NCI-H1694 (cell line): ENCODE data around the gene NPAS3.
A peak's percentile ranks its signal among the peaks of the same experiment; 100 is the strongest.

Experiments
- DNase-seq: peaks from one replicate; lab custom pipeline; 2025; lab: John Stamatoyannopoulos, UW

Gene NPAS3

GRCh38 chr14:33714527-33715226, 776.0 kb downstream of the NPAS3 start:
- no peak for DNase-seq

- no peak for DNase-seq
These were observed 776.5 kb downstream of the NPAS3 start for GRCh38 chr14:33715227-33715528.

DNA sequence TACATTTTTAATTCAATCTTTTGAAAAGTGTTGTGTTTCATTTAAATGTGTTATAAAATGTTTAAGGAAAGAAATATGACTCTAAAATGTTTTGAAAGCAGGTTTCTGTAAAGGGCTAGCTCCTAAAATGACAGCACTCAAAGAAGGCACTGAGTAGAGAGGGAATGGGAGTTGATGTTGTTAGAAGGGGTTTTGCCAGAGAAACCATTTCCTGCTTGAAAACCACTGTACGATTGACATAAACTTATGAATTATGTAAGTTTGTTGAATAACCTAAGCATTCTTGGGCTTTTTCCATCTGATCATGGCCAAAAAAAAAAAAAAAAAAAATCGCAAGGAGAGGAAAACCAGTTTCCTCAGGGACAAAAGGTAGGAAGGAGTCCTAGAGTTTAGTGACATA, 778.2 kb downstream of the NPAS3 start:
- no peak for DNase-seq

GRCh38 chr14:33717866-33718265, 779.2 kb downstream of the NPAS3 start:
- no peak for DNase-seq

- DNase-seq = no peak
These were observed 781.7 kb downstream of the NPAS3 start for GRCh38 chr14:33720284-33720787.

- peak; percentile 13 for DNase-seq
These were observed 788.0 kb downstream of the NPAS3 start for GRCh38 chr14:33726685-33727084.

- no peak for DNase-seq
These were observed 788.9 kb downstream of the NPAS3 start for GRCh38 chr14:33727606-33728005.

DNA sequence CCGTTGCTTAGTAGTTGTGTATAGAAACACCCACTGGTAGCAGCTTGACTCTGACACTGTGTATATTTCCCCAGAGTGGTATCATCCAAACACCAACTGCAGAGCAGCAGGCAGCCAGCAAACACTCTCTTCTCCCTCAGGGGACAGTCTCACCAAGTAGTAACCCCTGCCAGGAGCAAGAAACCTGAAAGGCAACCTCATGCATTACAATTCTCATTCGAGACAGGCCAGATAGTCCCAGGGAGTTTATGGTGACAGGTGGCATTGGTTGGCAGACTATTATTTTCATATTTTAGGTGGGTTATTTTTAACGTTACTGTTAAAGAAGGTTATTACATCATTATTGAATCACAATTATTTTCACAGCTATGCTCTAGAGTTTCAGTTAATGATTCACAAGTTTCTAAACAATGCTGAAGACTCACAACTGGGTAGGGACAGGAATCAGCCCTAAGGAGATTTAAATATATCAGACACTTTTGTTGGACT, 789.4 kb downstream of the NPAS3 start:
- peak; percentile 43 for DNase-seq

DNA sequence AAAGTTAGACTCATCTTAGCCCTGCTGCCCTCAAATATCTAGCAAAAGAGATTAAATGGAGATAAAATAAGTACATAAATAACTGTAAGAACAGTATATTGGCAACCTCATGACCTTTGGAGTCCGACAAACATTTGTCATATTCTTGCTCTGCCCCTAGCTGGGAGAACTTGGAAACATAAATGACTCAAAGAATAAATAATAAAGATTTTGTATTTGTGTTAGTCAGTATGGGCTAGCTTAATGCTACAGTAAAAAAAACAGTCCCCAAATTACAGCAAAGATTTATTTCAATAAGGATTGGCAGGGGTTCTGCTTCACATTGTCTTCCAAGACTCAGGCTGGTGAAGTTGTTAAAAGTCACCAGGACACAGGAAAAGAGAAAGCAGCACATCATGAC, 791.5 kb downstream of the NPAS3 start:
- DNase-seq = no peak

- no peak for DNase-seq
These were observed 793.5 kb downstream of the NPAS3 start for GRCh38 chr14:33732175-33732574.

DNA sequence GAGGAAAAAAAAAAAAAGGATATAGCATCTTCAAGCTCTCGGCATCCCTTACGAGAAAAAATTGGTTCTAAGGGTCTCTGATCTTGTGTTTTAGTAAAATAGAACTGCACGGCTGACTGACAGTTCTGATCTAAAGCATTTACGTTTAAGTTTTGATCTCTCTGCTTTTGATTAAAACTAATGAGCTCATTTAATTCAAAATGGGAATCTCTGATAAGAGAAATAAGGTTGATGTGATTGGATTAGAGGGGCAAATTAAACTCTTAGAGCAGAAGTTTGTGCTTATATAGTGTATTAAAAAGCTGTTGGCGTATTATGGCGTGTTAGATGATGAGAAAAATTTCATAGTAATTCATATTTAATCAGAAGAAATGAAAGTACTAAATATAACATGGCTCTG, 794.6 kb downstream of the NPAS3 start:
- no peak for DNase-seq

- DNase-seq = no peak
These were observed 795.0 kb downstream of the NPAS3 start for GRCh38 chr14:33733721-33734120.

DNA sequence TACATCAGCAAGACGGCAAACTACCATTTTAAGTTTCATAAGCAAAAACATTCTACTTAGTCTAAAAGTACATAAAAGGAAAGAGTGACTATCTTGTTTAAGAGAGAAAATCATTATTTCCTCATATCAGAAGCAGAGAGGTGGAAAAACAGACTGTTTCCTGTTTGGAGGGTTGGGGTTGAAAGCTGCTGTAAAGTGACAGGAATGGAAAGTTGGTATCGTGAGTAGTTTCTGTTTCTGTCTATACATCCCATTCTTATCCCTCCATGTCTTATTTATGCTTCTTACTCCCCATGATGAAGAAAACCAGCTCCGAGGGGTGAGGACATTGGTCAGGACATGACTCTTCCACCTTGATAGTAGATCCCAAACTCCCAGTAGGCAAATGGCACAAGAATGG, 795.7 kb downstream of the NPAS3 start:
- DNase-seq = no peak

DNA sequence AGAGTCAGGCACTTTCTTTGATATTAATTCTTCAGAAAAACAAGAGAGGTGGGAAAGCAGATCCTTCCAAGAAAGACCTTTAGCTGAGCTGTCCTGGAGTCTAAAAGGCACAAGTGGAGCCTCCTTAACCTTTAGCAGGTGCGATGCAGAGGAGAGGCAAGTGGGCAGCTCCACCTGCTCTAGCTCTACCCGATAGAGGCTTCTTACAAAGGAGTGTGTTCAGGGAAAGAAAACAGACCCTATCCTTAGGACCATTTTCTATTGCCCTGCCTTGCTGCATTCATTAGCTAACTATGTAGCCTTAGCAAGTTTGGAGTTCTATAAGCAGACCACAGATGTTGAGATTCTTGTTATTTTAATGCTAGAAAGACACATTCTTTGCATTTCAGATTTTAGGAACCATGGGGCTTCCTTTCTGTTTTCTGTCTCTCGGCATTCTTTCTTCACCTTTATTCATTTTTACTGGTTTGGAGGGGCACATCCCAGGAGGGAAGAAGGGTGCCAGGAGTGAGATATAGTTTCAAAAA, 797.7 kb downstream of the NPAS3 start:
- no peak for DNase-seq

DNA sequence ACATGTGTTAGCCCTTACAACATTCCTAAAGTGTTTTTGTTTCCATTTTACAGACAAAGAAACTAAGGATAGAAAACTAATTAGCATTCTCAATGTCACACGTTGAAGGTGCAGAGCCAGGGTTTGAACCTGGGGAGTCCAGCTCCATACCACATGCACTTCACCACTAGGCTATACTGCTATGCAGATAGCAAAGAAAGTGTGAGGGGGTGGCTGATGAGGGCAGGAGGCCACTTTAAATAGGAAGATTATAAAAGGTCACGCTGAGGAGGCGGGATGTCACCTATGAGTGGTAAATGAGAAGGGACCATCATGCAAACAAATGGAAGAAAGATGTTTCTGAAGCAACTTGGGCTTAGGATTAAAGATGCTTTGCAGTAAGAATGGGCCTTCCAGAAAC, 798.3 kb downstream of the NPAS3 start:
- no peak for DNase-seq

- DNase-seq = no peak
These were observed 798.8 kb downstream of the NPAS3 start for GRCh38 chr14:33737446-33737845.

- no peak for DNase-seq
These were observed 799.4 kb downstream of the NPAS3 start for GRCh38 chr14:33738029-33738428.

DNA sequence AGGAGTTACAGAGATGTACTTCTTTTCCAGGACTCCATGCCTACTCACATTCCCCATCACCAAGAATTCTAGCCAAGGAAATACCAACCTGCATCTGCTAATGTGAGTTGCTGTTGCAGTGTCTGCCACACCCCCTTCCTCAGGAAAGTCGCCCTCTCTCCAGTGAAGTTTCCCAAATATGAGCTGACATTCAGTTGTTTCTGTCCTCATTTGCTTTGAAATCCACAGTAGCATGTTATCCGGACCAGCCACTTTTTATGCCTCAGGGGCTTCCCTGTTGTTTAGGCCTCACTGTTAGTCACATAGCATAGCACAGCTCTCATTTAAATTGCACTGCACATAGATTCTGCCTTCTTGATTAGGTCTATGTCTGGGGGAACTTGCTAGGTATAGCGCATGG, 799.8 kb downstream of the NPAS3 start:
- no peak for DNase-seq

GRCh38 chr14:33740531-33740930, 801.9 kb downstream of the NPAS3 start:
- DNase-seq = no peak

DNA sequence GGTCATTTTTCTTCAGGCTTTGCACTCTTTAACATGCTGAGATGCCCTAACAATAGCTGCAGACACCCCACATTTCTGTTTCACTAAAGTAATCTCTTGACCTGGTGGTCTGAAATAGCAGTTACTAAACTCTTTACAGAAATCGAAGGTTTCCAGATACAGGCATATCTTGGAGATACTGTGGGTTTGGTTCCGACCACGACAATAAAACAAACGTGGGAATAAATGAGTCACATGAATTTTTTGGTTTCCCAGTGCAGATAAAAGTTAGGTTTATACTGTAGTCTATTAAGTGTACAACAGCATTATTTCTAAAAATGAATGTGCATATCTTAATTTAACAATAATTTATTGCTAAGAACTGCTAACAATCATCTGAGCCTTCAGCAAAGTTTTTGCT, 803.5 kb downstream of the NPAS3 start:
- DNase-seq = no peak

DNA sequence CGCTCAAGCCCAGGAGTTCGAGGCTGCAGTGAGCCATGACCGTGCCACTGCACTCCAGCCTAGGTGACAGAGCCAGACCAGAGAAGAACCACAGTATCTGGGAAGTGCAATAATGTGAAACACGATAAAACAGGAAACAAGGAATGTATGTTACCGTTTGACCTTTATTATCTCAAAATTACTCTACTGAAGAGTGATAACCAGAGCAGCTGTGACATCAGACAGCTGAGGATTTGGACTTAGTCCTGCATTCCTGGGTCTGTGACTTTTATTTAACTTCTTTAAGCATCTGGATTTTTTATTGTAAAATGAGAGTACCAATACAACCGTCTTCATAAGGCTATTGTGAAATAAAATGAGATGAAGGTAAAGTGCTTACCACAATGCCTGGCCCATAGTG, 806.5 kb downstream of the NPAS3 start:
- DNase-seq = no peak

- no peak for DNase-seq
These were observed 809.1 kb downstream of the NPAS3 start for GRCh38 chr14:33747749-33748148.

GRCh38 chr14:33754261-33754660, 815.6 kb downstream of the NPAS3 start:
- no peak for DNase-seq

- no peak for DNase-seq
These were observed 816.7 kb downstream of the NPAS3 start for GRCh38 chr14:33755358-33755757.
